AG04450 (cell line): Measurements from ENCODE around the gene IGFBP6. TPM values are rescaled to one million over a fixed set of nuclear protein-coding genes. Genes with fewer than 3 reads are reported as not detected.
"Not testable (repeated sequence)": the region's sequence is repeated elsewhere in the genome, so short reads cannot be mapped to it uniquely, and the experiment has no call there.

Experiments
- CTCF ChIA-PET: fragments of 300-600, 350-600 bp; formaldehyde crosslinking; extraction: SDS; loops from one replicate; lab custom pipeline; 2022; ENCODE audit warnings: antibody characterized with exemption, inconsistent platforms; lab: Charles Lee
- POLR2A ChIA-PET: fragments of 350-600 bp; formaldehyde crosslinking; extraction: SDS; loops from one replicate; lab custom pipeline; 2021; ENCODE audit warnings: antibody characterized with exemption, inconsistent platforms; lab: Yijun Ruan, JAX
- DNase-seq: peaks from one replicate; pipeline ENCODE4 v3.0.0-alpha.2; 2011; ENCODE audit warnings: low read depth, low spot score
- H3K27ac ChIP-seq: one replicate; pipeline ENCODE4 v1.5.1; 2012; ENCODE audit warnings: low read depth, low read length, control low read depth
- H3K27me3 ChIP-seq: one replicate; pipeline ENCODE4 v1.6.0; 2012; ENCODE audit warnings: low read length; ENCODE audit not compliant: control insufficient read depth, insufficient read depth
- H3K4me3 ChIP-seq: 2 replicates; pipeline ENCODE4 v1.5.1; 2011; ENCODE audit warnings: mild to moderate bottlenecking, low read depth, low read length, control low read depth
- H3K9me3 ChIP-seq: 2 replicates; pipeline ENCODE4 v1.5.1; 2012; ENCODE audit warnings: low read length; ENCODE audit not compliant: control insufficient read depth, insufficient read depth
- polyA plus RNA-seq: library from polyadenylated mRNA; depleted of rRNA; stranded (reverse); fragments of >200 nt; gene quantifications from 2 replicates; pipeline ENCODE4 v1.2.3, GENCODE V29; 2011
- TF ChIP-seq, protein P1 (sequence below): IDR thresholded peaks from 2 replicates; pipeline ENCODE4 v1.5.1; 2011; ENCODE audit warnings: low read depth, low read length, control low read depth, inconsistent platforms

IGFBP6 gene
- polyA plus RNA-seq, 1 experiment = 182 TPM

GRCh38 chr12:53105712-53106439 is 8.4 kb downstream of the IGFBP6 start:
- H3K27ac ChIP-seq = no peak overlapping the region
- H3K4me3 ChIP-seq = no peak overlapping the region
- POLR2A ChIA-PET = no interaction called here
- no peaks in the 10 kb centered on the region for H3K27me3 ChIP-seq
- H3K9me3 ChIP-seq = no peaks in the 10 kb centered on the region
- TF ChIP-seq, protein P1, sequence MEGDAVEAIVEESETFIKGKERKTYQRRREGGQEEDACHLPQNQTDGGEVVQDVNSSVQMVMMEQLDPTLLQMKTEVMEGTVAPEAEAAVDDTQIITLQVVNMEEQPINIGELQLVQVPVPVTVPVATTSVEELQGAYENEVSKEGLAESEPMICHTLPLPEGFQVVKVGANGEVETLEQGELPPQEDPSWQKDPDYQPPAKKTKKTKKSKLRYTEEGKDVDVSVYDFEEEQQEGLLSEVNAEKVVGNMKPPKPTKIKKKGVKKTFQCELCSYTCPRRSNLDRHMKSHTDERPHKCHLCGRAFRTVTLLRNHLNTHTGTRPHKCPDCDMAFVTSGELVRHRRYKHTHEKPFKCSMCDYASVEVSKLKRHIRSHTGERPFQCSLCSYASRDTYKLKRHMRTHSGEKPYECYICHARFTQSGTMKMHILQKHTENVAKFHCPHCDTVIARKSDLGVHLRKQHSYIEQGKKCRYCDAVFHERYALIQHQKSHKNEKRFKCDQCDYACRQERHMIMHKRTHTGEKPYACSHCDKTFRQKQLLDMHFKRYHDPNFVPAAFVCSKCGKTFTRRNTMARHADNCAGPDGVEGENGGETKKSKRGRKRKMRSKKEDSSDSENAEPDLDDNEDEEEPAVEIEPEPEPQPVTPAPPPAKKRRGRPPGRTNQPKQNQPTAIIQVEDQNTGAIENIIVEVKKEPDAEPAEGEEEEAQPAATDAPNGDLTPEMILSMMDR = no peak
- DNase-seq = no peak
- CTCF ChIA-PET = interaction anchor here (1.0 kb wide), 1 partner anchor 54 kb away, joined by 3 read pairs; no protein-coding TSS in a partner anchor

DNA sequence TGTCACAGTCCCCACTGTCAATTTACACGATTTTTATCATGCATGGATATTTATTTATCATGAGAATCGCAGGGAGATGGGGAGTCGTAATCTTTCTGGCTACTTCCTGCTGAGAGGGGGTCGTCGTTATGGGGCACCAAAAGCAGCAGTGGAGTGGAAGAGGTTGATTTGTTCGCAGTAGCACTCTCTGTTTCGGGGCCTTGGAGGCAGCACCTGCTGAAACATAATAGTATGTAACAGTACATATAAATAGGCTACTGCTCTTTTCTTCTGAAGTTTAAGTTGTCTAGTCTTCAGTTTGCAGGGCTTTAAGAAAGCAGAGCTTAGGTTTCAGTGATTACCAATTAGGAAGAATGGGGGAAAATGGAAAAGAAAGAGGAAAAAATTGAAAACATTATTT is 9.7 kb downstream of the IGFBP6 start:
- no peak for DNase-seq
- ChIA-PET POLR2A (no interaction called here), CTCF (interaction anchor here (0.7 to 1.0 kb wide), 2 partner anchors 52 to 214 kb away, joined by 3 to 5 read pairs; partner anchors contain the start of gene AAAS)
- Histone ChIP-seq H3K27ac (peak overlapping the region; percentile 21), H3K4me3 (no peak overlapping the region), H3K9me3 (no peaks in the 10 kb centered on the region), H3K27me3 (no peaks in the 10 kb centered on the region)
- TF ChIP-seq, protein P1 = no peak

DNA sequence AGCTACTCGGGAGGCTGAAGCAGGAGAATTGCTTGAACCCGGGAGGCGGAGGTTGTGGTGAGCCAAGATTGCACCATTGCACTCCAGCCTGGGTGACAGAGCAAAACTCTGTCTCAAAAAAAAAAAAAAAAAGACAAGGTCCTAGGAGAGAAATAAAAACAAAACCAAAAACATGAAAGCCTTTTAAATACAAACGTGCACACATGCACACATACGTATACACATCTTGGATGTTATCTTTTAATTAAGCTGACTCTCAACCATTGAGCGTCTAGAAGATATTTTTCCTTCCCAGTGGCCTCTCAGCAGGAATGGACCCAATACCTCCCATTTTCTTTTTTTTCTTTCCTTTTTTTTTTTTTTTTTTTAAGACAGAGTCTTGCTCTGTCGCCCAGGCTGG is 15.0 kb downstream of the IGFBP6 start:
- DNase-seq, H3K27me3 ChIP-seq, H3K4me3 ChIP-seq, H3K9me3 ChIP-seq, POLR2A ChIA-PET, H3K27ac ChIP-seq: not testable (repeated sequence)
- CTCF ChIA-PET = interaction anchor here (0.6 to 1.0 kb wide), 2 partner anchors 13 to 17 kb away, joined by 3 to 6 read pairs; no protein-coding TSS in a partner anchor

- TF ChIP-seq, protein P1 = no peak
- DNase-seq = no peak
These were observed 15.8 kb downstream of the IGFBP6 start for GRCh38 chr12:53113136-53113705.

DNA sequence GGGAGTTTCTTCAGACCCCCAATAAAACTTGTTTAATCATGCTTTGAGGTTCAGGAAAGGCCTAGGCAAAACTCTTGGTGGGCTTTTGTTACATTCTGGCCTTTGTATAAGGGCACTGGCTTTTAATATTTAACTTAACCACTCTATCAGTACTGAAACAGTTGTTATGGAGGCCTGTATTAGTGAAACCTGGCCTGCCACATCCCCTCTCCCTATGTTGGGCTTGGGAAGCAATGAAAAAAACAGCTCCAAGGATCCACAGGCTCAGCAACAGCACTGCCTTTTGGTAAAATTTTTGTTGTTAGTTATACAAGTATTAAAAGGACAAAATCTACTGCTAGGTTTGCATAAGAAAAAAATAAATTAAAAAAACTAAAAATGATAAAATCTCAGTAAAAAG is 16.5 kb downstream of the IGFBP6 start:
- H3K4me3 ChIP-seq = no peak overlapping the region
- POLR2A ChIA-PET = no interaction called here
- no peaks in the 10 kb centered on the region for H3K9me3 ChIP-seq
- no peak overlapping the region for H3K27ac ChIP-seq
- no peaks in the 10 kb centered on the region for H3K27me3 ChIP-seq
- DNase-seq = no peak
- CTCF ChIA-PET = no interaction called here
- TF ChIP-seq, protein P1 = no peak

More at GRCh38 chr12:53113136-53113705, 15.8 kb downstream of the IGFBP6 start:
- H3K9me3 ChIP-seq = no peaks in the 10 kb centered on the region
- no peak overlapping the region for H3K4me3 ChIP-seq
- H3K27ac ChIP-seq = no peak overlapping the region
- ChIA-PET CTCF (interaction anchor here (0.6 to 1.0 kb wide), 2 partner anchors 14 to 17 kb away, joined by 3 to 6 read pairs; no protein-coding TSS in a partner anchor), POLR2A (no interaction called here)
- H3K27me3 ChIP-seq = no peaks in the 10 kb centered on the region
